ENCODE data around the gene KIRREL1.

The KIRREL1 gene

DNA sequence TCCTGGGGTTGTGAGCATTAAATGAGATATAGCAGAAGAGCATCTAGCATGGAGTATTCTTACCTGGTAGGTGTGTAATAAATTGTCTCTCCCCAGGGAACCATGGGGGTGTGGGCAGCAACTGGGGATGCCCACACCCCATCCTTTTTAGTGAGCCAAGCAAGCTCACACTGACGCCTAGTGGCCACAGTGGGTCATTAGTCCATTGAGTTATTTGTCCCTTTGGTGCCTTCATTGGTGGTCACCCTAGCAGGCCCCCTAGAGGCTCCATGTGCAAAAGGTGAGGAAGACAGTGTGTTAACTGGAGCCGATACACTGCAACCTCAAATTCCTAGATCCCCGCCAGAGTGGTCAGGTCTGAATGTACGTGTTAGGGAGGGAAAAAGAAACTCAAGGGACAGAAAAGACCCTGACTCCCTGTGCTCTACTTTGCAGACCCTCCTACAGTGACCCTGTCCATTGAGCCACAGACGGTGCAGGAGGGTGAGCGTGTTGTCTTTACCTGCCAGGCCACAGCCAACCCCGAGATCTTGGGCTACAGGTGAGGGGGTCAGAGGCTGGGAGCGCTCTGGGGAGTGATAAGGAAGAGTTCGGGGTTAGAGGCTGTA, 94.0 kb downstream of the KIRREL1 start:
- H3K4me3 ChIP-seq (ENCODE audit: control insufficient read depth in 1 of 7, extremely low read depth in 1 of 7, insufficient read depth in 4 of 7, low read depth in 2 of 7, low read length in 6 of 7): no peak overlapping the region
- DNase-seq: peak; percentile 87 to 93 (median 90)
- peaks cover 0 to 8% (median 2%) of the 10 kb centered on the region in 4 experiments for H3K36me3 ChIP-seq (ENCODE audit: control insufficient read depth in 4 of 4, insufficient read depth in 4 of 4, low read length in 3 of 4)
- ChIA-PET POLR2A (no interaction called here), CTCF (interaction anchor here (0.6 to 6.9 kb wide), 21 partner anchors 8 to 124 kb away, joined by 3 to 84 read pairs (median 4); no protein-coding TSS in a partner anchor)
- H3K27ac ChIP-seq (ENCODE audit: insufficient read depth in 1 of 2, low read depth in 1 of 2, low read length in 2 of 2, poor library complexity in 1 of 2, severe bottlenecking in 2 of 2): no peak overlapping the region
- H3K4me1 ChIP-seq (ENCODE audit: control extremely low read depth in 1 of 4, control insufficient read depth in 4 of 4, insufficient read depth in 4 of 4, low read length in 3 of 4): peaks cover 0 to 2% (median 0%) of the 10 kb centered on the region in 4 experiments
- H3K9me3 ChIP-seq (ENCODE audit: control extremely low read depth in 1 of 5, control insufficient read depth in 4 of 5, insufficient read depth in 2 of 5, low read depth in 1 of 5, low read length in 4 of 5): no peaks in the 10 kb centered on the region
- WGBS (ENCODE audit: insufficient coverage): 65% methylated on average over 9 of the region's 9 CpGs
- H3K27me3 ChIP-seq (replicated peaks in 2 of 5; ENCODE audit: control insufficient read depth in 4 of 5, insufficient read depth in 5 of 5, low read length in 4 of 5): no peaks in the 10 kb centered on the region

- Histone ChIP-seq H3K4me3 (ENCODE audit: control insufficient read depth in 1 of 7, extremely low read depth in 1 of 7, insufficient read depth in 4 of 7, low read depth in 2 of 7, low read length in 6 of 7) (no peak overlapping the region), H3K27me3 (replicated peaks in 2 of 5; ENCODE audit: control insufficient read depth in 4 of 5, insufficient read depth in 5 of 5, low read length in 4 of 5) (no peaks in the 10 kb centered on the region), H3K9me3 (ENCODE audit: control extremely low read depth in 1 of 5, control insufficient read depth in 4 of 5, insufficient read depth in 2 of 5, low read depth in 1 of 5, low read length in 4 of 5) (no peaks in the 10 kb centered on the region), H3K36me3 (ENCODE audit: control insufficient read depth in 4 of 4, insufficient read depth in 4 of 4, low read length in 3 of 4) (peaks cover 0 to 8% (median 2%) of the 10 kb centered on the region in 4 experiments), H3K4me1 (ENCODE audit: control extremely low read depth in 1 of 4, control insufficient read depth in 4 of 4, insufficient read depth in 4 of 4, low read length in 3 of 4) (peaks cover 0 to 2% (median 0%) of the 10 kb centered on the region in 4 experiments), H3K27ac (ENCODE audit: insufficient read depth in 1 of 2, low read depth in 1 of 2, low read length in 2 of 2, poor library complexity in 1 of 2, severe bottlenecking in 2 of 2) (no peak overlapping the region)
- CTCF ChIA-PET: interaction anchor here (1.0 to 6.9 kb wide), 5 partner anchors 18 to 99 kb away, joined by 3 to 84 read pairs (median 5); no protein-coding TSS in a partner anchor
- DNase-seq: no peak
- 98% methylated on average over 16 of the region's 16 CpGs for WGBS (ENCODE audit: insufficient coverage)
- POLR2A ChIA-PET: no interaction called here
Measured at GRCh38 chr1:158089476-158089875, 96.0 kb downstream of the KIRREL1 start.

DNA sequence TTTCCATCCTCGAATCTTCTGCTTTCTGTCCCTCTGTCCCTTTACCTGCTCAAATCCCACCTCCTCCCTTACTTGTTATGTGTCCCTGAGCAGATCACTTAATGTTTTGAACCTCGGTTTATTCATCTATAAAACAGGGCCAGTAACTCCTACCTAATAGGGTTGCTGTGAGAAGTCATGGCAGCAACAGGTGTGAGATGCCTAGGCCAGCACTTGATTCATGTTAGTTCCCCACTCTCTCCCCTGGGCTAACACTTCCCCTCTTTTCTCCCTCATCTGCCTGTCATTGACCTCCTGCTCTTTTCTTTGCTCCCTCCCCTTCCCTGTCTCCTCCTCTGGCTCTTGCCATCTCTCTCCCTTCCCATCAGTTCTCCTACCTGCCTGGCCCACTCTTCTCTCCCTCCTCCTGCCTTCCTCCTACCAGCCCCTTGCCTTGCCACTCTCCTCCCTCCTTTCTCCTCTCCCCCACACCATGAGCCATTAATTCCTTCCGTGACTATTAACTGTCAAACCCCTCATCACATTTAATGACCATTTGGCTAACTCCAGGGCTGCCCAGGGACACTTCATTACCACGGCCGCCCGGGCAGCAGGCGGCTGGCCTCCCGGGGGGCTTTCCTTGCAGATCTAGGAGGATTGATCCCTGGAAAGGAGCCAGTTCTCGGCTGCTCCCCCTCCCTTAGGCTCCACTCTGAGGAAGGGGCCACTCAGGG, 96.6 kb downstream of the KIRREL1 start:
- 100% methylated on average over 8 of the region's 9 CpGs for WGBS (ENCODE audit: insufficient coverage)
- H3K27me3 ChIP-seq (replicated peaks in 2 of 5; ENCODE audit: control insufficient read depth in 4 of 5, insufficient read depth in 5 of 5, low read length in 4 of 5): no peaks in the 10 kb centered on the region
- H3K4me1 ChIP-seq (ENCODE audit: control extremely low read depth in 1 of 4, control insufficient read depth in 4 of 4, insufficient read depth in 4 of 4, low read length in 3 of 4): peaks cover 0 to 2% (median 0%) of the 10 kb centered on the region in 4 experiments
- H3K27ac ChIP-seq (ENCODE audit: insufficient read depth in 1 of 2, low read depth in 1 of 2, low read length in 2 of 2, poor library complexity in 1 of 2, severe bottlenecking in 2 of 2): no peak overlapping the region
- no peaks in the 10 kb centered on the region for H3K9me3 ChIP-seq (ENCODE audit: control extremely low read depth in 1 of 5, control insufficient read depth in 4 of 5, insufficient read depth in 2 of 5, low read depth in 1 of 5, low read length in 4 of 5)
- no peak overlapping the region for H3K4me3 ChIP-seq (ENCODE audit: control insufficient read depth in 1 of 7, extremely low read depth in 1 of 7, insufficient read depth in 4 of 7, low read depth in 2 of 7, low read length in 6 of 7)
- no peak for DNase-seq
- ChIA-PET CTCF (interaction anchor here (6.9 kb wide), 1 partner anchor 100 kb away, joined by 84 read pairs; no protein-coding TSS in a partner anchor), POLR2A (no interaction called here)
- peaks cover 0 to 4% (median 2%) of the 10 kb centered on the region in 4 experiments for H3K36me3 ChIP-seq (ENCODE audit: control insufficient read depth in 4 of 4, insufficient read depth in 4 of 4, low read length in 3 of 4)

GRCh38 chr1:158093376-158093775, 99.9 kb downstream of the KIRREL1 start:
- Histone ChIP-seq H3K27ac (ENCODE audit: insufficient read depth in 1 of 2, low read depth in 1 of 2, low read length in 2 of 2, poor library complexity in 1 of 2, severe bottlenecking in 2 of 2) (no peak overlapping the region), H3K4me3 (ENCODE audit: control insufficient read depth in 1 of 7, extremely low read depth in 1 of 7, insufficient read depth in 4 of 7, low read depth in 2 of 7, low read length in 6 of 7) (no peak overlapping the region), H3K9me3 (ENCODE audit: control extremely low read depth in 1 of 5, control insufficient read depth in 4 of 5, insufficient read depth in 2 of 5, low read depth in 1 of 5, low read length in 4 of 5) (no peaks in the 10 kb centered on the region), H3K27me3 (replicated peaks in 2 of 5; ENCODE audit: control insufficient read depth in 4 of 5, insufficient read depth in 5 of 5, low read length in 4 of 5) (no peaks in the 10 kb centered on the region), H3K36me3 (ENCODE audit: control insufficient read depth in 4 of 4, insufficient read depth in 4 of 4, low read length in 3 of 4) (peaks cover 0 to 4% (median 0%) of the 10 kb centered on the region in 4 experiments), H3K4me1 (ENCODE audit: control extremely low read depth in 1 of 4, control insufficient read depth in 4 of 4, insufficient read depth in 4 of 4, low read length in 3 of 4) (no peaks in the 10 kb centered on the region)
- no peak for DNase-seq
- CTCF ChIA-PET: interaction anchor here (0.8 to 9.3 kb wide), 7 partner anchors 16 to 129 kb away, joined by 3 to 132 read pairs (median 4); no protein-coding TSS in a partner anchor
- 97% methylated on average over 15 of the region's 18 CpGs for WGBS (ENCODE audit: insufficient coverage)
- POLR2A ChIA-PET: no interaction called here

- Histone ChIP-seq H3K4me3 (ENCODE audit: control insufficient read depth in 1 of 7, extremely low read depth in 1 of 7, insufficient read depth in 4 of 7, low read depth in 2 of 7, low read length in 6 of 7) (no peak overlapping the region), H3K27me3 (replicated peaks in 2 of 5; ENCODE audit: control insufficient read depth in 4 of 5, insufficient read depth in 5 of 5, low read length in 4 of 5) (no peaks in the 10 kb centered on the region), H3K9me3 (ENCODE audit: control extremely low read depth in 1 of 5, control insufficient read depth in 4 of 5, insufficient read depth in 2 of 5, low read depth in 1 of 5, low read length in 4 of 5) (no peaks in the 10 kb centered on the region), H3K27ac (ENCODE audit: insufficient read depth in 1 of 2, low read depth in 1 of 2, low read length in 2 of 2, poor library complexity in 1 of 2, severe bottlenecking in 2 of 2) (no peak overlapping the region), H3K36me3 (ENCODE audit: control insufficient read depth in 4 of 4, insufficient read depth in 4 of 4, low read length in 3 of 4) (no peaks in the 10 kb centered on the region), H3K4me1 (ENCODE audit: control extremely low read depth in 1 of 4, control insufficient read depth in 4 of 4, insufficient read depth in 4 of 4, low read length in 3 of 4) (no peaks in the 10 kb centered on the region)
- CTCF ChIA-PET: interaction anchor here (1.8 to 9.3 kb wide), 4 partner anchors 8 to 103 kb away, joined by 5 to 132 read pairs (median 51); no protein-coding TSS in a partner anchor
- POLR2A ChIA-PET: no interaction called here
- WGBS (ENCODE audit: insufficient coverage): 98% methylated on average over 11 of the region's 14 CpGs
- no peak for DNase-seq
Measured at GRCh38 chr1:158094571-158094970, 101.1 kb downstream of the KIRREL1 start.

DNA sequence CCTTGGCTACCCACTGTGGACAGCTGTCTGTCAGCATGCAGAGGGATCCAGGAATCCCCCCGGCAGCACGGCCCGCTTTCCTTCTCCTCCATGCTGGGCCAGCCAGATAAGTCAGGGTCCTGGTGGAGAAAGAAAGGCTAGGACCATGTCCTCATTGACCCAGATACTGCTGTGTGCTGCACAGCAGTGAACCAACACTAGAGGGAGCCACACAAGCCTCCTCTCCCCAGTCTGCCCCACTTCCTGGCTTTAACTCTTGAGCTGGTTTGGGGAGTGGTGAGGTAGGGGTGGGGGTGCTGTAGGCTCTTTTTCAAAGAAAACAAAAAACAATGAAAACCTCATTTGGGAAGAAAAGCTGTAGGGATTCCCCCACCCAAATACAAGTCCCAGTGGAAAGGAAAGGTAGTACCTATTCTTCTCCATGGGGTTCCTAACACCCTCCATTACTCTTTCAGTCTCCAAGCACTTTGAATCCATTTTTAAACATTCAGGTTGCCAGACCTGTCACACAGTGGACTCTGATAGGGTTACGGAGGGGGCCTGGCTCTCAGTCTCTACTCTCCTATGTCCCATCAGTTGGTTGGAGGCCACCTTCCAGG, 102.4 kb downstream of the KIRREL1 start:
- WGBS (ENCODE audit: insufficient coverage): 100% methylated on average over 3 of the region's 4 CpGs
- H3K27ac ChIP-seq (ENCODE audit: insufficient read depth in 1 of 2, low read depth in 1 of 2, low read length in 2 of 2, poor library complexity in 1 of 2, severe bottlenecking in 2 of 2): no peak overlapping the region
- ChIA-PET POLR2A (interaction anchor here (0.6 kb wide), 1 partner anchor 129 kb away, joined by 3 read pairs; no protein-coding TSS in a partner anchor), CTCF (interaction anchor here (0.7 to 9.3 kb wide), 12 partner anchors 9 to 133 kb away, joined by 3 to 132 read pairs (median 6); partner anchors contain the start of gene KIRREL1)
- H3K27me3 ChIP-seq (replicated peaks in 2 of 5; ENCODE audit: control insufficient read depth in 4 of 5, insufficient read depth in 5 of 5, low read length in 4 of 5): no peaks in the 10 kb centered on the region
- H3K9me3 ChIP-seq (ENCODE audit: control extremely low read depth in 1 of 5, control insufficient read depth in 4 of 5, insufficient read depth in 2 of 5, low read depth in 1 of 5, low read length in 4 of 5): no peaks in the 10 kb centered on the region
- no peaks in the 10 kb centered on the region for H3K4me1 ChIP-seq (ENCODE audit: control extremely low read depth in 1 of 4, control insufficient read depth in 4 of 4, insufficient read depth in 4 of 4, low read length in 3 of 4)
- no peaks in the 10 kb centered on the region for H3K36me3 ChIP-seq (ENCODE audit: control insufficient read depth in 4 of 4, insufficient read depth in 4 of 4, low read length in 3 of 4)
- no peak overlapping the region for H3K4me3 ChIP-seq (ENCODE audit: control insufficient read depth in 1 of 7, extremely low read depth in 1 of 7, insufficient read depth in 4 of 7, low read depth in 2 of 7, low read length in 6 of 7)
- DNase-seq: peak; percentile 38 to 61 (median 46)
